ENCODE data around the gene RNASE13.
A peak's percentile ranks its signal among the peaks of the same experiment; 100 is the strongest.
"Not testable (repeated sequence)": the region's sequence is repeated elsewhere in the genome, so short reads cannot be mapped to it uniquely, and the experiment has no call there.

The RNASE13 gene

GRCh38 chr14:21042918-21043317, 8.3 kb upstream of the RNASE13 start:
- DNase-seq (ENCODE audit: low read depth in 2 of 2, low spot score in 1 of 2) = no peak

GRCh38 chr14:21041676-21042433, 7.2 kb upstream of the RNASE13 start, which contains the start of gene RNASE7:
Gene RNASE7, plus strand, starts transcription at chr14:21042362. Its CDS starts 631 bp downstream, at chr14:21042993.
- no peak for DNase-seq (ENCODE audit: low read depth in 2 of 2, low spot score in 1 of 2)

- DNase-seq (ENCODE audit: low read depth in 2 of 2, low spot score in 1 of 2) = not testable (repeated sequence)
Observed at GRCh38 chr14:21040941-21041340, 6.3 kb upstream of the RNASE13 start.

- no peak for DNase-seq (ENCODE audit: low read depth in 2 of 2, low spot score in 1 of 2)
Observed at GRCh38 chr14:21040370-21040925, 5.8 kb upstream of the RNASE13 start.

- DNase-seq (ENCODE audit: low read depth in 2 of 2, low spot score in 1 of 2) = no peak
Observed at GRCh38 chr14:21039585-21040369, 5.2 kb upstream of the RNASE13 start.

- no peak for DNase-seq (ENCODE audit: low read depth in 2 of 2, low spot score in 1 of 2)
Observed at GRCh38 chr14:21038441-21039422, 4.1 kb upstream of the RNASE13 start.

- DNase-seq (ENCODE audit: low read depth in 2 of 2, low spot score in 1 of 2) = no peak
Observed at GRCh38 chr14:21037156-21037555, 2.5 kb upstream of the RNASE13 start.

GRCh38 chr14:21036751-21037150, 2.1 kb upstream of the RNASE13 start:
- no peak for DNase-seq (ENCODE audit: low read depth in 2 of 2, low spot score in 1 of 2)

GRCh38 chr14:21033133-21033698, 1.4 kb downstream of the RNASE13 start:
- no peak for DNase-seq (ENCODE audit: low read depth in 2 of 2, low spot score in 1 of 2)

GRCh38 chr14:21032326-21033132, 2.1 kb downstream of the RNASE13 start:
- DNase-seq (ENCODE audit: low read depth in 2 of 2, low spot score in 1 of 2) = no peak

GRCh38 chr14:21030531-21030930, 4.1 kb downstream of the RNASE13 start:
- no peak for DNase-seq (ENCODE audit: low read depth in 2 of 2, low spot score in 1 of 2)

- no peak for DNase-seq (ENCODE audit: low read depth in 2 of 2, low spot score in 1 of 2)
Observed at GRCh38 chr14:21029917-21030316, 4.7 kb downstream of the RNASE13 start, which contains the start of gene TPPP2. Gene TPPP2, plus strand, starts transcription at chr14:21030217. Its CDS starts 365 bp downstream, at chr14:21030582.

- DNase-seq (ENCODE audit: low read depth in 2 of 2, low spot score in 1 of 2) = no peak
Observed at GRCh38 chr14:21026988-21027315, 7.7 kb downstream of the RNASE13 start.

- no peak for DNase-seq (ENCODE audit: low read depth in 2 of 2, low spot score in 1 of 2)
Observed at GRCh38 chr14:21026274-21026987, 8.2 kb downstream of the RNASE13 start.

GRCh38 chr14:21025371-21026273, 9.0 kb downstream of the RNASE13 start:
- no peak for DNase-seq (ENCODE audit: low read depth in 2 of 2, low spot score in 1 of 2)

- peak; percentile 55 to 59 for DNase-seq (ENCODE audit: low read depth in 2 of 2, low spot score in 1 of 2)
Observed at GRCh38 chr14:21024585-21025370, 9.8 kb downstream of the RNASE13 start, which contains the start of gene NDRG2. Gene NDRG2, minus strand, starts transcription at chr14:21025061. Its CDS starts 1,746 bp downstream, at chr14:21023315.
